22Rv1 (cell line): ENCODE results near the gene KIF1C.

Experiments used
- CTCF ChIP-seq: fragments of 450-650 bp; IDR thresholded peaks from 2 replicates; pipeline ENCODE4 v1.5.1; 2017; ENCODE audit warnings: mild to moderate bottlenecking
- ZFX ChIP-seq: fragments of 450-650 bp; IDR thresholded peaks from 2 replicates; pipeline ENCODE4 v1.6.1; 2017; ENCODE audit warnings: antibody characterized with exemption, borderline replicate concordance

DNA sequence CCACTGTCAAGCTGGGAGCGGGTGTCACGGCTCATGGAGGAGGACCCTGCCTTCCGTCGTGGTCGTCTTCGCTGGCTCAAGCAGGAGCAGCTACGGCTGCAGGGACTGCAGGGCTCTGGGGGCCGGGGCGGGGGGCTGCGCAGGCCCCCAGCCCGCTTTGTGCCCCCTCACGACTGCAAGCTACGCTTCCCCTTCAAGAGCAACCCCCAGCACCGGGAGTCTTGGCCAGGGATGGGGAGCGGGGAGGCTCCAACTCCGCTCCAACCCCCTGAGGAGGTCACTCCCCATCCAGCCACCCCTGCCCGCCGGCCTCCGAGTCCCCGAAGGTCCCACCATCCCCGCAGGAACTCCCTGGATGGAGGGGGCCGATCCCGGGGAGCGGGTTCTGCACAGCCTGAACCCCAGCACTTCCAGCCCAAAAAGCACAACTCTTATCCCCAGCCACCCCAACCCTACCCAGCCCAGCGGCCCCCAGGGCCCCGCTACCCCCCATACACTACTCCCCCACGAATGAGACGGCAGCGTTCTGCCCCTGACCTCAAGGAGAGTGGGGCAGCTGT, 25.9 kb downstream of the KIF1C start:
- no peak for TF ChIP-seq CTCF
- no peak for TF ChIP-seq ZFX
